HG03060 (cell line): ENCODE measurements around the gene ITGA11.

Source experiments
- ATAC-seq: cut with Tn5 transposase; IDR thresholded peaks from one replicate; pipeline ENCODE4 v1.9.1; 2021; ENCODE audit warnings: low read depth, moderate number of reproducible peaks; ENCODE audit not compliant: unreplicated experiment

Gene ITGA11

DNA sequence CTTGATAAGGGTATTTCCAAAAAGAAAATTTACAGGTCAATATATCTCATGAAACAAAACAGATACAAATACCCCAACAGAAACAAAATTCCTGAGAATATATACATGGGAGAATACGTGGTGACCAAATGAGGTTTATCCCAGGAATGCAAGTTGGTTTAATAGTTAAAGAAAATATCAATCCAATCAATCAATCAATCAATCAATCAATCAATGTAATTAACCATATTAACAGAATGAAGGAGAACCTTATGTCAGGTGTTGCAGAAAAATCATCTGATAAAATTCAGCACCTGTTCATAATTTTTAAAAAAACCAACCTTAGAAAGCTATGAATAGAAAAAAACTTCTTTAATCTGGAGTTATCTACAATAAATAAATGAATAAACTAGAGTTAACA is 35.9 kb downstream of the ITGA11 start:
- no peak for ATAC-seq

DNA sequence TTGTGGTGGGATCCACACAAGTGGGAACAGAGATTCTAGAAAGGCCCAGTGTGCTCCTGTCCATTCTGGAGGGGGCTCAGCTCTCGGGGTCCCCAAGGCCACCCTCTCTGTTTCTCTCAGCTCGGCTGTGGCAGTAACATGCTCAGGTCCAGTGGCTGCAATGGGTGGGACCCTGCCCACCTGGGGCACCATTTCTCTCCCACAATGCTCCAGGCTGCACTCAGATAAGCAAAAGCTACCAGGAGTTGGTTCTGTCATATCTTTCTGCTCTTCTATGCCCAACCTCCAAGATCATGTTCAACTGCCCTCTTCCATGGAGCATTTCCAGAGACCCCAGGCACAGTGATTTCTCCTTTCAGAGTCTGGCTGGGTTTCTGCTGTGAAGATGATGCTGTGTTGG is 40.8 kb downstream of the ITGA11 start:
- ATAC-seq, result no peak

DNA sequence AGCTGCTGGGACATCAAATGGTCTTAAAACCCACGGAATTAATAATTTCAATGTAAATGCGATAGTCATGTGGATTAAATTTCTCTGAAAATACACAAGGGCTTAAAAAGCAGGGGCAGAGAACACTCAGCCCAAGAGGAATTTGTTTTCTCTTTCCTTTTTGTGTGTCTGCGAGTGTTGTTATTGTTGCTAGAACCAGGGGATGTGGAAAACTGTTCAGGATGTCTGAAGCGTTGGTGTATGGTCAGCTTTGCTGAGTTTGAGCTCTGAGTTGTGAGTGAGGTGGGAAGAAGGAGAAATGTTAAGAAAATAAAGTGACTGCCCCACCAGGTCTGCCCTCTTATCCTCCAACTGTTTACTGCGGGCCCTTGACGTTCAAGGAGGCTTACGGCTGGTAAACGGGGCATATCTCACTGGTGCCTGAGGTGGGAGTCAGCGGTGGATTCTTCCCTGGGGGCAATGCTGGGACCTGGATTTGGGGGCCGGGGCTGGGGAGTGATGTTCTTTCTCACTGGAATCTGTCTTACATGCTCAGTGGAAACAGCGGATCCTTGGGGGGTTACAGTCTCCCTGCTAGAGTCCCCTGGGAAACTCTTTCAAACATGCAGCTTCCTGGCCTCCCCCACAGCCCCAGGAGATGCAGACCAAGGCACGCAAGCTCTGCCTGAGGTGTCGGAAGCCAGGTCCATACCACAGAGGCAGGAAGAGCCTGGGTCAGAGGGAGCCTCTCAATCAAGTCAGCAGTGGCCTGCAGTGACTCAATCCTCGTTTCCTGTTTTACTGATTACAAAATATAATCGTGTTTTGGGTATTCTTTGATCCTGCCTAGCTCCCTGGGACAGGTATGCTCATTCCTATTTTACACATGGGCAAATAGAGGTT is 41.8 kb downstream of the ITGA11 start:
- no peak for ATAC-seq

DNA sequence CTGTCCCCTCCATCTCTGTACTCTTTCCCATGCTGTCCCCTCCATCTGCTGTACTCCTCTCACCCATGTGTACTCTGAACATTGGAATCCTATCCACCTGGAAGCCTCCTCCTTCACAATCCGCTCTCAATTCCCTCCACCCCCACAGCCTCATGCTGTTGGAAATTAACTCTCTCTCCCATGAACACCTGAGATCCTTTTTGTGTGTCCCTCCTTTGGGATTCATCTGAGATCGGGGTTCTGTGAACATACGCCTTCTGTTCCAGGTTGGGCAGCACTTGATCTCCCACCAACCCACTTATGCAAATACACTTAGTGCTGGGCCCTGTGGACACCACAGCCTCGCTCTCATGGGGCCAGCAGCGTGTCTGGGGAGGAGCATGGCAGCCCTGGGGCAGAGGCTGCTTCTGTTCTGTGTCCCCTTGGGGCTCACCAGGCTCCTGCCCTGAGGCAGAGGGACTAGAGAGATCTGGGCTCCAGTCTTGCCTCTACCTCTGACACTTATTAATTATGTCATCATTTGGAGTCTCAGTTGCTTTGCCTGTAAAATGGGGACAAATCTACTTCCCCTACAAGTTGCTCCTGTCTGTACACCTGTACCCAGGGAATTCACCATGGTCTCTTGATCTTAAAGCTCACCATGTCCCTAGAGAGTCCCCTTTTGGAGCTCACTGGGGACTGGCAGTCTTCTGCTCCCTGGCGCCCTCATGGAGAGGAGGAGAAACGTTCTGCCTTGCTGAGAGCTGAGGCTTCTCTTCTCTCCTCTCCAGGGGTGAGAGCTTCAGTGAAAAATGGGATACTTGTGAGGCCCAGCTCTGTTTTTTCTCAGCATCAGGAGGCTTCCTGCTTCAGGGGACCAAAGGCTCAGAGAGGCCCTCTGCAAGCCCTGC is 42.7 kb downstream of the ITGA11 start:
- no peak for ATAC-seq

DNA sequence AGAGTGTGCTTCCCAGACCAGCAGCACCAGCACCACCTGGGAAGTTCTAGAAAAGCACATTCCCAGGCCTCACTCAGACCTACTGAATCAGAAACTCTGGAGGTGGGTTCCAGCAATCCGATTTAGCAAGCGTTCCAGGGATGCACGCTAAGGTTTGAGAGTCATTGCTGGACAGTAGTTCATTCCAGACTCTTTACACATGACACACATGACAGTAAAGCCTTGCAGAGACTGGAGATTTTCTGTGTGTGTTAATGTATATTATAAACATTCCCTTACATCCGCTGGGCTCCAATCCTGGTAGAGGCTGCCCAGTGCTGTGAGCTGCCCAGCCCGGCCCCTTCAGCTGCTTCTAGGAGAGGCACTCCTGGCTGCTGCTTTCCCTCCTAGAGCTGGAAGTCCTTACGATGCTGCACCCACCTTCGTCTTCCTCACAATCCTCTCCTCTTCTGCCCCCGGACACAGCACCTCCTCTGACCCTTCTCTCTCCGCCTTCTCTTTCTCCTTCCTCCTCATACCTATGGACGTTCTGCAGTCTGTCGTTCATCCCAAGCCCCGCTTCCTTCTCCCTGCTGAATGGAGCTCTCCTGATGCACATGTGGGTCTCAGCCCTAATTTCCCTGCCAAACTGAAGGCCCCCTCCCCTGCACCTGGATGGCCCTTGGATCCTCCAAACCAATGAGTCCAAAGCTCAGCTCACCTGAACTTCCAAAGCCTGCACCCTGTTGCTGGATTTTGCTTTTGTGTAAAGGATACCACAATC is 44.4 kb downstream of the ITGA11 start:
- no peak for ATAC-seq

DNA sequence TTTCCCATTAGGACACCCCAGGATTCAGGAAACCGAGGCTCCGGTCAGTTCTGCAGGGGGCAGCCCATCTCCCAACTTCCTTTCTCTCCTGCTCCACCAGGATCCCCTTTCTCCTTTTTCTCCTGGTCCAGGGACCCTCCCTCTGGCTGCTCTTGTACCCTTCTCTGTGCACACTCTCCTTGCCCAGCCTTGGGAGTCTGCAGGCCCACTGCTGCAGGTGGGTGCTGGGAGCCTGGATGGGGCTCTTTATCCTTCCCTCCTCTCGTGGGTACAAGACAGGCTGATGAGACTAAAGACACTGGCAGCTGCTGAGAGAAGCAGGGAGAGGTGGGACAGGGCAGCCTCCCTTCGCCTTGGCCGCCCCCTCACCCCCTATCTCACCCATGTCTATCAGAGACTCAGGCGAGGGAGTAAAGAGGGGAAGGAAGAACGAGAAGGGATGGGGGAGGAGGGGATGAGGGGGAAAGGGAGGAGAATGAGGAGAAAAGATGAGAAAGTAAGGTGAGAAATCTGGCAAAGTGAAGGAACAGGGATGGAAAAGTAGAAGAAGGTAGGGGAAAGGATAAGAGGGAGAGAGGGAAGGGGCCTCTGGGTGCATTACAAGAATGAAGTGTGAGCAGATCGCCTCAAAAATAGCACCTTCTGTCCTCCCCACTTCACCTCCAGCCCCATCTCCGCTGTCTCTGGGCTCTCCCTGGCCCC is 45.2 kb downstream of the ITGA11 start:
- no peak for ATAC-seq

DNA sequence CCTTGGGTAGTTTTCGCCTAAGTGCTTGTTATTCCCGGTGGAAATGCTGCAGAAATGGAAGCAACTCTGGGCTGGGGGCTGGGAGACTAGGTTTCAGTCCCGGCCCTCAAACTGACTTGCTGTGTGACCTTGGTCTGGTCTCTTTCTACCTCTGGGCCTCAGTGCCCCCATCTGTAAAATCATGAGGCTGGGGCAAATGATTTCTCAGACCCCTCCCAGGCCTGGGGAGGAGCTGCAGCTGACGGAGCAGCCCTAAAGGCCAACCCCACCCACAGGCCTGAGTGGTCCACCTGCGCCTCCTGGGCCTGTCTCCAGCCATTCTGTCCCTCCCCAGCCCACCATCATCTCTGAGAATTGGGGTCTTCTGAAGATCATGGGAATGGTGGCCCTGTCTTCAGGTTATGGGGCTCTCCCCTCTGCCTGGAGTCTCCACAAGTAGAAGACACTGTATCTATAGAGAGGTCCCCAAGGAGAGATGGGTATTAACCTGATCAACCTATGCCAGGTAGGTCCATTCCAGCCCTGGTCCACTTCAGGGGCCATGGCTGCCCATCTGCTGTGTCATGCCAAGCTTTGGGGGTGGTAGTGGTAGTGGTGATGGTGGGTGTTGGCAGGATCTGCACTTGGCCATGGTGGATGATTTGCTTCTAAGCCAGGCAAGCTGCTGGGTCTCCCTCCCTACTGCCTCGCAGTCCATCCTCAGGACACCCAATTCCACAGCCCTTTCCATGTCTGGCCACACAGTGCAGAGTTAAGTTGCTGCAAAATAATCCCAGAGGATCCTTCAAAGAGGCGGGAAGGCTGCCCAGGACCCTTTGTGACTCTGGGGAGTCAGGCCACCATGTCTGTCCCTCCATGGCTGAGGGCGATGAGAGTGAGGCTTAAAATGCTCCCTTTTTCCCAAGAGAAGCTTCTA is 46.0 kb downstream of the ITGA11 start:
- ATAC-seq, result no peak

DNA sequence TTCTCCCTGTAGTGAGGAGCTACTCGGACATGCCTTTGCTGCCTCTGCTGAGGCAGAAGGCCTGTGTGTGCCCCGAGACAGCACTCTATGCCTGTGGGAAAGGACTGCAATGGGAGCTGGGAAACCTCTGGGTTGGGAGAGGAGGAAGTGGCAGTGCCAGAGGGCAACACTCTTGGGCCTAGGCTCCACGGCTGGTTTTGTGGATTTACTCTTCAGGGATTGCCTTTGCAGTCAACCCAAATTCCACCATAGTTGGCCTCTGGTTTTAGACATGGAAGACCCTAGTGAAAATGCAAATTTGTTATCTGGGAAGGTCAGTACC is 46.8 kb downstream of the ITGA11 start:
- ATAC-seq, result no peak

DNA sequence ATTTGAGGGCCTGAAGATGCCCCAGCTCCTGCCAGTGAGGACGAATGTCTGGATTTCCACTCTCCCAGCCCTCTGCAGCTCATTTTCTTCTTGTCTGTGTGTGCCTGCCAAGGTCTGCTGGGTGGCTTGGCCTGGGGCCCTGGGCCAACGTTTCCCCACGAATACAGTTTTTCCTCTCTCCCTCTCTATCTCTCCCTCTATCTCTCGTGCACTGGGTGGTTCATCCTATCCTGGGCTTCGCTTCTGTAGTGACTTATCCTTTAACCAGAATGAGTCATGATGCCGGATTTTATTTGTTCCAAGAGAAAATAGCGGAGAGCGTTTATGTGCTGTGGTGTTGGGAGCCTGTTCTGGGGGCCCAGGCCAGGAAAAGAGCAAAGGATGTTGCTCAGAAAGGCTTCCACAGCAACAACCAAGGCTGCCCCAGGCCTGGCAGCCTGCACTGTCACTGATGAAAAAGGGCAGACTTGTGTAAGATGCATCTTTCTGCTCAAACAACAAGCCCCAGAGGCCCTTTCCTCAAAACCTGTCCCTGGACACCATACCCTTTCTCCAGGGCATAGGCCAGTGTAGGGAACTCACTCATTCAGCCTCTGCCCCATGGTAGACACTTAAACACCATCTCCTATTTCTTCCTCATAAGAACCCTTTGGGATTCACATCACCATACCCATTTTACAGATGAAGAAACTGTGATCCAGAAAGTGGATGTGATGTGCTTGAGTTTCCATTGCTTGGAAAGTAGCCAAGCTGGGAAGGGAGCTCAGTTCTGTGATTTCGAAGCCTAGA is 47.3 kb downstream of the ITGA11 start:
- no peak for ATAC-seq

DNA sequence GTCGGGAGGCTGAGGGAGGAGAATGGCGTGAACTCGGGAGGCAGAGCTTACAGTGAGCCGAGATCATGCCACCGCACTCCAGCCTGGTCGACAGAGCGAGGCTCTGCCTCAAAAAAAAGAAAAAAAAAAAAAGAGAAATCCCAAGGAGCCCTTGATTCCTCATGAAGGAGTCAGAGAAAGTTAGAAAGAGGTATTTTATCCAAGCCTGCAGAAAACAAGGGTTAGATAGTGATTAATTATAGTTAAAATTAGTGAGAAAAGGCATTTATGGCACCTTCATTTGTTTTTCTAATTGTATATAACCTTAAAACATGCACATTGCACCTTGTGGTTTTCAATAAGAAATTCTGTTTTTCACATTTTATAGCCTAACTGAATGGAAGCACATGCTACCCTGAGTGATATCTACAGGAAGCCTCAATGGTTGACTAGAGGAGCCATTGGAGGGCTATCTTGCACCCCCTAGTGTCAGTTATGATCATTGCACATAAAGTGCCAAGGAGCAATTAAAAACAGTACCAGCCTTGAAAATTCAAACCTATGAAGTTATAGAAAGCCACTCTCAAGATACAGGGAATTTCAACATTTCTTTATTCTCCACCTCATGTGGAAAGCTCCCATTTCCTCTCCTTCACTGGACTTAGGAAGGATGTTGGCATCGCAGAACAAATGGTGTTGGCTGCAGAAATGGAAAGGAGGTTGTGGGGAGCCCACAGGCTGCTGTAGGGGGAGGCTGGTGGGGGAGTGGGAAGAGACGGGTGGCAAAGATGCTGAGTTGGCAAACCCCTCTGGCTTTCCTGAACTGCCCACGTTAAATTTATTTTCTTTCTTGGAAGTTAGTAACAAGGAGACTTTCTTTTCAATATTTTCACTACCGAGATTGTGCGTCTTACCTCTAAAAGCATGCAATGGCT is 48.5 kb downstream of the ITGA11 start:
- no peak for ATAC-seq

DNA sequence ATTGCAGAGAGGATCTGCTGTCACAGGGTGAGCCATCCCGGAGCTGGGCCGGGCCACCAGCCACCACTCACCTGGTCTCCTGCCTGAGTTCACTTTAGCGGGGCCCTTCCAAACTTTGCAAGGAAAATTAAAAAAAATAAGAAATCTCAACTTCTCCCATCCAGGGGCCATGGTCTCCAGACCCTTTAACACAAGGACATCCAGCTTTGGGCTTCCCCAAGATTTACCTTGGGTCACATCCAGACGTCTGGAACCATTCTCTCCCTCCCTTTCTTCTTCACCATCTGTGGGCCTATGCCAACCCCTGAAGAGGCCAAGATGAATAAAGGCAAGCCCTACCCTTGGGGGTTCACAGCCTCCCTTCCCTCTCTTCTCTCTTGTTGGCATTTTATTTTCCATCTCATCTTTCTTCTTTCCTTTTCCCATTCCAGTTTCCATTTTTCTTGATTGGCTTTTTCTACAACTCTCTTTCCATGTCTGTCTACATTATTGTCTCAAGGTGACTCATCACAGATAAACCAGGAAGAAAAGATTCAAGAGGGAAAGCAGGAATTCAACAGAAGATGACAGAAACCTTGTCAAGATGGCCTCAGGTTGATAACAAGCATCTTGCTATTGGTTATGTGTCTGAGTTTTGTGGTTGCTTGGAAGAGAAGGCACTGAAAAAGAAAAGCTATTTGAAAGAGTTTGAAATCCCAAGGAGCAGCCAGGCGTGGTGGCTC is 49.5 kb downstream of the ITGA11 start:
- no peak for ATAC-seq

DNA sequence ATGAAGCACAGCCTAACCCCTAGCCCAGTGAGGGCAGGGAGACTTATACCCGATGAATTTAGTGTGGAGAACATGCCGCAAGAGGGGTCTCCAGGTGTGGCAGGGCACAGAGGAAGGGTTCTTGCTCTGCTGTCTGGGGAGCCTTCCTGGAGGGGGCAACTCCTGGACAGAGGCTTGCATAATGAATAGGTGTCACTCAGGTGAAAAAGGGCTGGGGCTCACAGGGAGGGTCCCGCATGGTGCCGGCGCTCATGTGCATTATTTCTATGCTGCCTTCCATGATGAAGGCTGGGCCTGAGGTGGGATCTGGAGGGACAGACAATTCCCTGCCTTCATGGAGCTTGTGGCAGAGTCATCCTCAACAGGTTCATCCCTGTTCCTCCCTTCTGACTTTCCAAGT is 51.5 kb downstream of the ITGA11 start:
- ATAC-seq, result no peak

DNA sequence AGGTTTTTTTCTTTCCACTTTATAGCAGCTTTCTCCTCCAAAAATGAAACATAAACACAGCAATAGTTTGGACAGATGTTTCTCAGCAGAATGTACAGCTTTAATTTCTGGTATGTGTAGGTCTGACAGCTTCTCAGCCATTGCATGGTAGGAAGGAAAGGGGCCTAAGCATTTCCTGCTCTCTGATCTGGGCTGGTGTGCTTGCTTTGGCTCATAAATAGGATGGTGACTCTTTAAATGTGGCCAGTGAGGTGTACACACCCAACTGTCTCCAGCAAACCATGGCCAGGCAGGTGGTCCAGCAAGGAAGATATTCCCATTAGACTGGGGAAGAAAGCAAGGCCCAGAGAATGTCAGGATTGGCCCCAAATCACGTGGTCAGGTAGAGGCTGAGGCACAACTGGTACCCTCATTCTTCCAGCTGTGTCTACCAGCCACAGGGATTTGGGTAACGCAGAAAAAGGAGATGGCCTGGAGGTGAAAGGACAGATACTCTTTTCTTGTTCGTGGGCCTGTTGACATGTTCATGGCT is 52.1 kb downstream of the ITGA11 start:
- ATAC-seq, result no peak

DNA sequence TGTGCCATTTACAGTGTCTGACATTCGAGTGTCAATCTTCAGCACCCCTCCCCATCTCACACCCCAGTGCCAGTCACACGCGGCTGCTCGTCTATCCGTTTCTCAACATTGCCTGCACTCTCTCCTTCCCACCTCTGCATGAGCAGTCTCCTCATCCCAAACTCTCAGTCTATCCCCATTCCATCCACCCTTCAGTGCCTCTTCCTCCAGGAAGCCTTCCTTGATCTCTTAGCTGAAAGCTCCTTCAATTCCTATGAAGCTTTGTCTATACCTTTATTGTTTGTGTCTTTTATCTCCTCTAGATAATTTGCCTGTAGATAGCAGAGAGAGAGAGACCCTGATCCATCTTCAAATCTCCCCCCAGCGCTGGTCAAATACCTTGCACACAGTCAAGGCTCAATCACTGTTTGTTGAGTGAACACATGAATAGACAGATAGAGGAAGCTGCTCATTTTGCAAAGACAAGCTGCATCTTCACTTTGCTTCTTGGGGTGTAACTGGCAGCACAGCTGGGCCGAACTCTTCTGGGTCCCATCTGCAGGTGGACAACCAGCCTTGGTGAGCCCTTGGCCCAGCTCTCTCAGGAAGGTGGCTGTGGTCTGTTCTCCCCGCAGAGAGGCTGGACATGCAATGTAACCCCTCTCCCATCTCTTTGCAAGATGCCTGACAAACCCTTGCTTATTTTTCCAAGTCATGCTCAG is 52.8 kb downstream of the ITGA11 start:
- ATAC-seq, result no peak

DNA sequence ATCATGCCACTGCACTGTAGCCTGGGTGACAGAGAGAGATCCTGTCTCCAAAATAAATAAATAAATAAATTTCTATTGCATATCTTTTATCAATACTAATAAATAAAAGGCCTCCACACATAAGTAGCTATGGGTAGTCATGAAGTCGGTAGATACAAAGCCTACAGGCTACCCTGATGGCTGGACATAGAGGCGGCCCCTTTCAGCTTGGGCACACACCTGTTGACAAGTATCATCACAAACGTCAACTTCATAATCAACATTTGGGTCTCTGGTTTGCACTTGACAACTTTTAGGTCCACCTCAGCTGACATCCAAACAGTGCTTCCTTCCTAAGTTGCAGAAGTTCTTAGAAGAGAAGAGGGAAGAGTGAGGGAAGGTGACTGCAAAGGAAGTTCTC is 53.4 kb downstream of the ITGA11 start:
- ATAC-seq, result no peak

DNA sequence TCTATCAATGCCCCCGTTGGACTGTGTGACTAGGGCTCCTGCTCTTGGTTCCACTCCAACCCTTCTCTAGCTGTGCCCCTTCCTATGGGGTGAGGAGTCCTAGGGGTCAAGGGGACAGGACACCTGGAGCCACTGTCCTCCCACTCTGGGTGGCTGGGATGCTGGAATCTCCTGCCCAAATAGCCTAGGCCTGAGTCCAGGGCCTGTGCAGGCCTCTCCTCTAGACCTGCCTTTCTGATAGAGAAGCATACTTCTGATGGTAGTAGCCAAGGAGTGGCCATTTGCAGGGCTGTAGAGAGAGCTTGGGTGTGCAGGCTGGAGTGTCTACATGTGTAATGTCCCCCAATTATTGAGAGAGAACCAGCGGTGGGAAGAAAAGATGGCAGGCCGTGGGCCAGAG is 54.2 kb downstream of the ITGA11 start:
- ATAC-seq, result no peak
